ENCODE results near the gene ARID3C. TPM values are rescaled to one million over a fixed set of nuclear protein-coding genes. Genes with fewer than 3 reads are reported as not detected.

Gene ARID3C
- total RNA-seq, 1 experiment from 2014 or later = 0.42 TPM

GRCh38 chr9:34601937-34602573 is 26.8 kb downstream of the ARID3C start:
- ATAC-seq (no peak), DNase-seq (ENCODE audit: low read depth, low spot score) (no peak)
- intact Hi-C loops (cut with micrococcal nuclease) = loop anchor here (2.0 to 10.0 kb wide), 3 partner anchors 53 to 347 kb away; no protein-coding TSS in a partner anchor
- POLR2A ChIA-PET = no interaction called here
- CTCF ChIA-PET = interaction anchor here (1.0 kb wide), 2 partner anchors 10 kb away, joined by 3 to 4 read pairs; partner anchors contain the start of gene RPP25L
- no peaks in the 10 kb centered on the region for H3K9me3 ChIP-seq (ENCODE audit: control insufficient read depth in 1 of 2, insufficient read depth in 1 of 2, low read depth in 1 of 2, low read length in 2 of 2)
- H3K27ac ChIP-seq (ENCODE audit: low read depth, low read length) = no peak overlapping the region
- no peaks in the 10 kb centered on the region for H4K20me1 ChIP-seq (ENCODE audit: insufficient read depth)
- no peak overlapping the region for H3K9ac ChIP-seq (ENCODE audit: low read length)
- H3K4me2 ChIP-seq (ENCODE audit: low read length) = no peak overlapping the region
- no peak overlapping the region for H3K4me3 ChIP-seq (replicated peaks in 1 of 2; ENCODE audit: low read depth in 1 of 2, low read length in 2 of 2)
- RAD21 ChIA-PET (ENCODE audit: low non-redundant PET in 1 of 2, low total read pairs in 2 of 2, uncharacterized antibody in 2 of 2, unreplicated experiment in 2 of 2) = interaction anchor here in 1 of 2 experiments (0.6 kb wide), 1 partner anchor 213 kb away, joined by 6 read pairs; no protein-coding TSS in a partner anchor
- peaks cover 0 to 4% of the 10 kb centered on the region in 2 experiments; a peak in 1 of 4 replicates for H3K4me1 ChIP-seq (ENCODE audit: control insufficient read depth in 1 of 2, insufficient read depth in 2 of 2, low read length in 2 of 2)
- H3K36me3 ChIP-seq (ENCODE audit: control insufficient read depth in 1 of 2, insufficient read depth in 2 of 2, low read length in 2 of 2) = no peaks in the 10 kb centered on the region
- no TSS peak for BruUV-seq (replicated peaks)
- no peak overlapping the region for H2AFZ ChIP-seq (ENCODE audit: low read depth, low read length, poor library complexity, severe bottlenecking)
- H3K27me3 ChIP-seq (ENCODE audit: insufficient read depth, low read length) = no peaks in the 10 kb centered on the region
- H3K79me2 ChIP-seq (ENCODE audit: insufficient read depth, low read length) = no peaks in the 10 kb centered on the region
- no peaks in the 10 kb centered on the region for H3K9me2 ChIP-seq (ENCODE audit: insufficient read depth)
- TF ChIP-seq SRF (IDR thresholded peaks at IDR 0.05; ENCODE audit: low read depth) (no peak), POLR2AphosphoS5 (IDR thresholded peaks at IDR 0.05; ENCODE audit: low read depth, low read length) (no peak), EZH2phosphoT487 (IDR thresholded peaks at IDR 0.05; ENCODE audit: borderline replicate concordance) (no peak), CTCF (IDR thresholded peaks at IDR 0.05 in 2 of 3, conservative IDR thresholded peaks at IDR 0.05 in 1 of 3; ENCODE audit: borderline replicate concordance in 1 of 3, insufficient read depth in 1 of 3, low read depth in 2 of 3, low read length in 2 of 3) (no peak), ELF1 (IDR thresholded peaks at IDR 0.05; ENCODE audit: borderline replicate concordance, low read depth) (no peak), SIN3A (IDR thresholded peaks at IDR 0.05; ENCODE audit: low read depth) (no peak)
- TF ChIP-seq, protein P1, sequence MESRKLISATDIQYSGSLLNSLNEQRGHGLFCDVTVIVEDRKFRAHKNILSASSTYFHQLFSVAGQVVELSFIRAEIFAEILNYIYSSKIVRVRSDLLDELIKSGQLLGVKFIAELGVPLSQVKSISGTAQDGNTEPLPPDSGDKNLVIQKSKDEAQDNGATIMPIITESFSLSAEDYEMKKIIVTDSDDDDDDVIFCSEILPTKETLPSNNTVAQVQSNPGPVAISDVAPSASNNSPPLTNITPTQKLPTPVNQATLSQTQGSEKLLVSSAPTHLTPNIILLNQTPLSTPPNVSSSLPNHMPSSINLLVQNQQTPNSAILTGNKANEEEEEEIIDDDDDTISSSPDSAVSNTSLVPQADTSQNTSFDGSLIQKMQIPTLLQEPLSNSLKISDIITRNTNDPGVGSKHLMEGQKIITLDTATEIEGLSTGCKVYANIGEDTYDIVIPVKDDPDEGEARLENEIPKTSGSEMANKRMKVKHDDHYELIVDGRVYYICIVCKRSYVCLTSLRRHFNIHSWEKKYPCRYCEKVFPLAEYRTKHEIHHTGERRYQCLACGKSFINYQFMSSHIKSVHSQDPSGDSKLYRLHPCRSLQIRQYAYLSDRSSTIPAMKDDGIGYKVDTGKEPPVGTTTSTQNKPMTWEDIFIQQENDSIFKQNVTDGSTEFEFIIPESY (IDR thresholded peaks at IDR 0.05; ENCODE audit: extremely low read depth, insufficient replicate concordance, low read length) = no peak

Data from HCT116 (cell line).